Cardiac muscle cell (in vitro differentiated cells and primary cell): ENCODE results near the gene PGD. TPM values are rescaled to one million over a fixed set of nuclear protein-coding genes. Genes with fewer than 3 reads are reported as not detected.

ENCODE experiments used
- DNase-seq, 2 donors: peaks; one replicate each; pipeline versions ENCODE4 v3.0.0 to v3.0.0-alpha.2; 2010 to 2017; ENCODE audit warnings: low read depth in 1 of 2, low spot score in 1 of 2
- H3K27ac ChIP-seq: fragments of 200-600 bp; sonication (generic); 2 replicates; pipeline ENCODE4 v1.5.1; 2016
- H3K27me3 ChIP-seq: fragments of 200-600 bp; sonication (generic); 2 replicates; pipeline ENCODE4 v1.6.0; 2016; ENCODE audit warnings: control low read depth
- H3K36me3 ChIP-seq: fragments of 200-600 bp; sonication (generic); 2 replicates; pipeline ENCODE4 v1.5.1; 2016; ENCODE audit warnings: control low read depth
- H3K4me1 ChIP-seq: fragments of 200-600 bp; sonication (generic); 2 replicates; pipeline ENCODE4 v1.8.1; 2017; ENCODE audit warnings: low read depth, mild to moderate bottlenecking, mixed run types
- H3K4me3 ChIP-seq: fragments of 200-600 bp; sonication (generic); 2 replicates; pipeline ENCODE4 v1.5.1; 2016; ENCODE audit warnings: mild to moderate bottlenecking
- H3K9me3 ChIP-seq: fragments of 200-600 bp; sonication (generic); 2 replicates; pipeline ENCODE4 v1.5.1; 2017; ENCODE audit warnings: low read depth, mild to moderate bottlenecking, control low read depth
- CTCF ChIP-seq: IDR thresholded peaks from 2 replicates; pipeline ENCODE4 v1.5.1; 2012; ENCODE audit warnings: low read depth, mild to moderate bottlenecking, low read length
- polyA plus RNA-seq: library from polyadenylated mRNA; unstranded; fragments of >200 nt; fragmentation: Nextera tagmentation; extraction: Ambion mirVana; gene quantifications from 2 replicates; pipeline ENCODE4 v1.2.1, GENCODE V29; 2016
- total RNA-seq: library from RNA; depleted of rRNA; stranded (reverse); fragments of >200 nt; gene quantifications from 2 replicates; pipeline ENCODE4 v1.2.3, GENCODE V29; 2016

PGD gene
- total and polyA plus RNA-seq, 2 experiments from 2014 or later, result 201 to 214 TPM

- Histone ChIP-seq H3K9me3 (no peaks in the 10 kb centered on the region), H3K36me3 (no peaks in the 10 kb centered on the region), H3K27me3 (no peaks in the 10 kb centered on the region), H3K4me3 (no peak overlapping the region), H3K27ac (peak overlapping the region; percentile 25), H3K4me1 (no peaks in the 10 kb centered on the region)
- DNase-seq, result peak in 1 of 2 donors; percentile 68
- no peak for TF ChIP-seq CTCF
Observed at GRCh38 chr1:10387677-10388386, 11.0 kb upstream of the PGD start.

- no peak for TF ChIP-seq CTCF
- Histone ChIP-seq H3K27ac (no peak overlapping the region), H3K4me3 (no peak overlapping the region), H3K4me1 (no peaks in the 10 kb centered on the region), H3K9me3 (no peaks in the 10 kb centered on the region), H3K27me3 (no peaks in the 10 kb centered on the region), H3K36me3 (no peaks in the 10 kb centered on the region)
- DNase-seq, result no peak
Observed at GRCh38 chr1:10388387-10388715, 10.5 kb upstream of the PGD start.

- no peak for TF ChIP-seq CTCF
- Histone ChIP-seq H3K4me1 (no peaks in the 10 kb centered on the region), H3K9me3 (no peaks in the 10 kb centered on the region), H3K36me3 (no peaks in the 10 kb centered on the region), H3K27ac (peak overlapping the region; percentile 51), H3K4me3 (no peak overlapping the region), H3K27me3 (no peaks in the 10 kb centered on the region)
- no peak for DNase-seq
Observed at GRCh38 chr1:10389271-10389973, 9.4 kb upstream of the PGD start.

GRCh38 chr1:10396870-10397269 is 2.0 kb upstream of the PGD start:
- peaks cover 9% of the 10 kb centered on the region for H3K4me1 ChIP-seq
- no peak overlapping the region for H3K27ac ChIP-seq
- TF ChIP-seq CTCF, result no peak
- no peak for DNase-seq
- H3K9me3 ChIP-seq, result no peaks in the 10 kb centered on the region
- no peak overlapping the region for H3K4me3 ChIP-seq
- peaks cover 3% of the 10 kb centered on the region for H3K36me3 ChIP-seq
- no peaks in the 10 kb centered on the region for H3K27me3 ChIP-seq

GRCh38 chr1:10398278-10398733 is 558 bp upstream of the PGD start:
- Histone ChIP-seq H3K9me3 (no peaks in the 10 kb centered on the region), H3K36me3 (peaks cover 15% of the 10 kb centered on the region), H3K4me1 (peaks cover 9% of the 10 kb centered on the region), H3K27me3 (no peaks in the 10 kb centered on the region), H3K4me3 (peak overlapping the region; percentile 65), H3K27ac (peak overlapping the region; percentile 42)
- DNase-seq, result no peak
- TF ChIP-seq CTCF, result no peak
